ENCODE data around the gene CDH13. TPM values are rescaled to one million over a fixed set of nuclear protein-coding genes. Genes with fewer than 3 reads are reported as not detected.

CDH13 gene
- total RNA-seq, 1 experiment from 2014 or later, result 2.1 TPM

GRCh38 chr16:83615953-83616350 lies 989.2 kb downstream of the CDH13 start:
- intact Hi-C loops (cut with micrococcal nuclease; ENCODE audit: unreplicated experiment), result no loop called here
- no peaks in the 10 kb centered on the region for H3K4me1 ChIP-seq (ENCODE audit: insufficient read depth, low read length, poor library complexity, severe bottlenecking)
- ChIA-PET CTCF (no interaction called here), POLR2A (ENCODE audit: low non-redundant PET) (no interaction called here)
- TF ChIP-seq EZH2 (IDR thresholded peaks at IDR 0.05; ENCODE audit: borderline replicate concordance, low read depth, low read length, poor library complexity, severe bottlenecking), result no peak
- TF ChIP-seq CTCF (conservative IDR thresholded peaks at IDR 0.05; ENCODE audit: low read depth, low read length), result no peak
- no peak overlapping the region for H3K4me3 ChIP-seq (ENCODE audit: low read depth, low read length, poor library complexity, severe bottlenecking)
- DNase-seq (ENCODE audit: low spot score), result no peak
- H3K27ac ChIP-seq (ENCODE audit: low read depth, low read length, poor library complexity, severe bottlenecking), result no peak overlapping the region
- no peaks in the 10 kb centered on the region for H3K9me3 ChIP-seq (ENCODE audit: low read depth, low read length, poor library complexity, severe bottlenecking)
- no TSS peak for BruUV-seq (replicated peaks)
- no peaks in the 10 kb centered on the region for H3K36me3 ChIP-seq (ENCODE audit: insufficient read depth, low read length, poor library complexity, severe bottlenecking)
- peaks cover 19% of the 10 kb centered on the region for H3K27me3 ChIP-seq (replicated peaks; ENCODE audit: insufficient read depth, low read depth, low read length, poor library complexity)

GRCh38 chr16:83619381-83620150 lies 992.8 kb downstream of the CDH13 start:
- Histone ChIP-seq H3K4me3 (ENCODE audit: low read depth, low read length, poor library complexity, severe bottlenecking) (no peak overlapping the region), H3K27me3 (replicated peaks; ENCODE audit: insufficient read depth, low read depth, low read length, poor library complexity) (peaks cover 38% of the 10 kb centered on the region), H3K4me1 (ENCODE audit: insufficient read depth, low read length, poor library complexity, severe bottlenecking) (no peaks in the 10 kb centered on the region), H3K9me3 (ENCODE audit: low read depth, low read length, poor library complexity, severe bottlenecking) (no peaks in the 10 kb centered on the region), H3K36me3 (ENCODE audit: insufficient read depth, low read length, poor library complexity, severe bottlenecking) (no peaks in the 10 kb centered on the region), H3K27ac (ENCODE audit: low read depth, low read length, poor library complexity, severe bottlenecking) (no peak overlapping the region)
- ChIA-PET CTCF (no interaction called here), POLR2A (ENCODE audit: low non-redundant PET) (no interaction called here)
- no peak for DNase-seq (ENCODE audit: low spot score)
- intact Hi-C loops (cut with micrococcal nuclease; ENCODE audit: unreplicated experiment), result no loop called here
- BruUV-seq (replicated peaks), result no TSS peak
- TF ChIP-seq EZH2 (IDR thresholded peaks at IDR 0.05; ENCODE audit: borderline replicate concordance, low read depth, low read length, poor library complexity, severe bottlenecking), result no peak
- TF ChIP-seq CTCF (conservative IDR thresholded peaks at IDR 0.05; ENCODE audit: low read depth, low read length), result no peak

GRCh38 chr16:83622010-83622409 lies 995.2 kb downstream of the CDH13 start:
- Histone ChIP-seq H3K4me1 (ENCODE audit: insufficient read depth, low read length, poor library complexity, severe bottlenecking) (no peaks in the 10 kb centered on the region), H3K27ac (ENCODE audit: low read depth, low read length, poor library complexity, severe bottlenecking) (no peak overlapping the region), H3K36me3 (ENCODE audit: insufficient read depth, low read length, poor library complexity, severe bottlenecking) (no peaks in the 10 kb centered on the region), H3K9me3 (ENCODE audit: low read depth, low read length, poor library complexity, severe bottlenecking) (no peaks in the 10 kb centered on the region), H3K4me3 (ENCODE audit: low read depth, low read length, poor library complexity, severe bottlenecking) (no peak overlapping the region), H3K27me3 (replicated peaks; ENCODE audit: insufficient read depth, low read depth, low read length, poor library complexity) (peaks cover 39% of the 10 kb centered on the region)
- DNase-seq (ENCODE audit: low spot score), result no peak
- no peak for TF ChIP-seq CTCF (conservative IDR thresholded peaks at IDR 0.05; ENCODE audit: low read depth, low read length)
- TF ChIP-seq EZH2 (IDR thresholded peaks at IDR 0.05; ENCODE audit: borderline replicate concordance, low read depth, low read length, poor library complexity, severe bottlenecking), result no peak
- no TSS peak for BruUV-seq (replicated peaks)
- intact Hi-C loops (cut with micrococcal nuclease; ENCODE audit: unreplicated experiment), result no loop called here
- ChIA-PET CTCF (no interaction called here), POLR2A (ENCODE audit: low non-redundant PET) (no interaction called here)

Data from A673 (cell line).